ENCODE data around the gene INTS6.

DNA sequence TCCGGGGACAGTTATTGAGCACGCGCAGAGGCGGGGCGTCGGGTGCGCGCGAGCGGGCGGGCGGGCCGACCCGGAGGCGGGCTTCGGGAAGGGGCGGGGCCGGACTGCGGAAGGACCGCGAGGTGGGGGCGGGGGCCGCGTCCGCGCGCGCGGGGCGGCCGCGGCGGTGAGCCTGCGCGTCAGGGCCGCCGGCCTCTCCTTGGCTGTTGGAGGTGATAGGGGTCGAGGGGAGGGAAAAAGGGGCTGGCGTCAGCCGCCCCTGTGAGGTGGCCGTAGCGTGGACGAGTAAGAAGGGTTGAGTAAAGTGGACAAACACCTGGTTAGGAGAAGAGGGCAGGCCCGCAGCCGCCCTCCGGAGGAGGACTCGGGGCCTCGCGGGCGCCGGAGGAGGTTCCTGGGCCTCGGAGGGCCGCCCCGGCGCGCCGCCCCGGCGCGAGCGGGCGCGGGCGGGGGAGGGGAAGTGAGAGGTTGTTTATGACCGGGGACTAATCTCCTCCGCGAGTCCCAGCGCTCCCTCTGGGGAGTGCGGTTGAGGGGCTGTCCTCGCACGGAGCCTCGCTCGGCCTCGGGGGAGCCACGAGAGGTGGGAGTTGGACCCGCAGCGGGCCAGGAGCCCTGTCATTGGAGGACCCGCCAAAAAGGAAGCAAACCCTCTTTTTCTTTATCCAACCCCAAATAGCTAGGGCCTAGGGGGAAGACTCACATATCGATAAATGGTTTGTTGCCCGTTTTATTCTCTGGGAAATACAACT is 547 bp upstream of the INTS6 start:
- no peak for TF ChIP-seq EZH2 (IDR thresholded peaks at IDR 0.05; ENCODE audit: insufficient read depth, poor library complexity, severe bottlenecking)
- no peak for TF ChIP-seq EZH2phosphoT487 (IDR thresholded peaks at IDR 0.05; ENCODE audit: insufficient read depth, low read depth)
